Cardiac muscle cell (in vitro differentiated cells and primary cell): ENCODE results near the gene BCAS4. TPM values are rescaled to one million over a fixed set of nuclear protein-coding genes. Genes with fewer than 3 reads are reported as not detected.

Experiments
- DNase-seq, 2 donors: peaks; one replicate each; pipeline versions ENCODE4 v3.0.0 to v3.0.0-alpha.2; 2010 to 2017; ENCODE audit warnings: low read depth in 1 of 2, low spot score in 1 of 2
- H3K27ac ChIP-seq: fragments of 200-600 bp; sonication (generic); 2 replicates; pipeline ENCODE4 v1.5.1; 2016
- H3K27me3 ChIP-seq: fragments of 200-600 bp; sonication (generic); 2 replicates; pipeline ENCODE4 v1.6.0; 2016; ENCODE audit warnings: control low read depth
- H3K36me3 ChIP-seq: fragments of 200-600 bp; sonication (generic); 2 replicates; pipeline ENCODE4 v1.5.1; 2016; ENCODE audit warnings: control low read depth
- H3K4me1 ChIP-seq: fragments of 200-600 bp; sonication (generic); 2 replicates; pipeline ENCODE4 v1.8.1; 2017; ENCODE audit warnings: low read depth, mild to moderate bottlenecking, mixed run types
- H3K4me3 ChIP-seq: fragments of 200-600 bp; sonication (generic); 2 replicates; pipeline ENCODE4 v1.5.1; 2016; ENCODE audit warnings: mild to moderate bottlenecking
- H3K9me3 ChIP-seq: fragments of 200-600 bp; sonication (generic); 2 replicates; pipeline ENCODE4 v1.5.1; 2017; ENCODE audit warnings: low read depth, mild to moderate bottlenecking, control low read depth
- CTCF ChIP-seq: IDR thresholded peaks from 2 replicates; pipeline ENCODE4 v1.5.1; 2012; ENCODE audit warnings: low read depth, mild to moderate bottlenecking, low read length
- polyA plus RNA-seq: library from polyadenylated mRNA; unstranded; fragments of >200 nt; fragmentation: Nextera tagmentation; extraction: Ambion mirVana; gene quantifications from 2 replicates; pipeline ENCODE4 v1.2.1, GENCODE V29; 2016
- total RNA-seq: library from RNA; depleted of rRNA; stranded (reverse); fragments of >200 nt; gene quantifications from 2 replicates; pipeline ENCODE4 v1.2.3, GENCODE V29; 2016

BCAS4 gene
- total and polyA plus RNA-seq, 2 experiments from 2014 or later: 16.1 to 26.1 TPM

GRCh38 chr20:50783390-50783789 lies 11.5 kb upstream of the BCAS4 start:
- Histone ChIP-seq H3K27ac (no peak overlapping the region), H3K4me3 (no peak overlapping the region), H3K4me1 (peaks cover 3% of the 10 kb centered on the region), H3K9me3 (no peaks in the 10 kb centered on the region), H3K27me3 (no peaks in the 10 kb centered on the region), H3K36me3 (no peaks in the 10 kb centered on the region)
- TF ChIP-seq CTCF: no peak
- no peak for DNase-seq

GRCh38 chr20:50783903-50784302 lies 11.0 kb upstream of the BCAS4 start:
- DNase-seq: no peak
- Histone ChIP-seq H3K36me3 (no peaks in the 10 kb centered on the region), H3K4me3 (no peak overlapping the region), H3K27ac (no peak overlapping the region), H3K4me1 (peaks cover 7% of the 10 kb centered on the region), H3K27me3 (no peaks in the 10 kb centered on the region), H3K9me3 (no peaks in the 10 kb centered on the region)
- no peak for TF ChIP-seq CTCF

GRCh38 chr20:50784464-50784863 lies 10.4 kb upstream of the BCAS4 start:
- Histone ChIP-seq H3K4me3 (no peak overlapping the region), H3K27me3 (no peaks in the 10 kb centered on the region), H3K9me3 (no peaks in the 10 kb centered on the region), H3K4me1 (peaks cover 7% of the 10 kb centered on the region), H3K36me3 (no peaks in the 10 kb centered on the region), H3K27ac (no peak overlapping the region)
- DNase-seq: no peak
- no peak for TF ChIP-seq CTCF

- Histone ChIP-seq H3K27ac (no peak overlapping the region), H3K36me3 (no peaks in the 10 kb centered on the region), H3K4me1 (peaks cover 15% of the 10 kb centered on the region), H3K4me3 (no peak overlapping the region), H3K9me3 (no peaks in the 10 kb centered on the region), H3K27me3 (no peaks in the 10 kb centered on the region)
- TF ChIP-seq CTCF: no peak
- no peak for DNase-seq
These were observed 8.2 kb upstream of the BCAS4 start for GRCh38 chr20:50786703-50787102.

- DNase-seq: no peak
- no peak overlapping the region for H3K27ac ChIP-seq
- H3K4me3 ChIP-seq: no peak overlapping the region
- H3K36me3 ChIP-seq: no peaks in the 10 kb centered on the region
- peaks cover 15% of the 10 kb centered on the region for H3K4me1 ChIP-seq
- TF ChIP-seq CTCF: no peak
- H3K9me3 ChIP-seq: no peaks in the 10 kb centered on the region
- H3K27me3 ChIP-seq: no peaks in the 10 kb centered on the region
These were observed 7.7 kb upstream of the BCAS4 start for GRCh38 chr20:50787181-50787580.
